HTR-8/SVneo (cell line): Measurements from ENCODE around the gene C5orf58.

Experiments
- DNase-seq: peaks from one replicate; pipeline ENCODE4 v3.0.0; 2011; ENCODE audit warnings: low spot score, mixed read lengths; ENCODE audit not compliant: insufficient read length
- FAIRE-seq: peaks from 2 replicates; lab custom pipeline; 2011; peaks lifted over from hg19 to GRCh38; lab: Jason Lieb, UNC

Gene C5orf58

DNA sequence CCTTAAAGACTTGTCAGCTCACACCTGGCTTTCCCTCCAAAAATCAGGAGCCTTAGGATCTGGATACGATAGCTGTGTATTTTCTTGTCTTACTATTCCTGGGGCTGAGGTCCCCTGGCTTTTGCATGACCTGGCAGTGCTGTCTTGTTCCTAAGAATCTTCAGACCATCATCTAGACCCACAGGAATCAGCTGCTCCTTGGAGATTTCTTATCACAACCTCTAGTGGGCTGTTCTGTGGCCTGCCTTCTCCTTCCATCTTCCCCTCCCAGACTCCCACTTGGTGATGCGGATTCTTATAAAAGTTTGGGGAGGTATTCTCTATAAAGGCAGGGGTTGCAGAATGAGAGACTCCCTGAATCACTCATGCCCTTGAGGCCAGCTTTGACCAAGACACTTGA lies 43.4 kb downstream of the C5orf58 start:
- DNase-seq (no peak), FAIRE-seq (no peak)

DNA sequence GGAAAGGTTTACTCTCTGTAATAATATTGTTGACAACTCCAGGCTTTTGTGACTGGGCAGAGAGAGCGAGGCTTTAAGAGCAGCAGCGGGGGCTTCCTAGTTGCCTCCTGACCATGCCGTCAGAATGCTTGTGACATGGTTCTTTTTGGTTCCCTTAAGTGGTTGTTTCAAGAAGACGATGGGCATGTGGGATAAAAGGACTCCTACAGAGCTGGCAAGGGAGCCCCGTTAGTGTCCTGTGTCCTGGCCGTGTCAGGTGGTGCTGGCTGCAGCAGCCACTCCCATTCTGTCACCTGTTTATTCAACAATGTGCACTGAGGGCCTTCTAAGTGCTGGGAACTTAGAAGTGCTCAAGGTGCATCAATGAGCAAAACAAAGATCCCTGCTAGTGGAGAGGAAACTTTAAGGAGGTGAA lies 45.1 kb downstream of the C5orf58 start:
- DNase-seq (no peak), FAIRE-seq (no peak)

DNA sequence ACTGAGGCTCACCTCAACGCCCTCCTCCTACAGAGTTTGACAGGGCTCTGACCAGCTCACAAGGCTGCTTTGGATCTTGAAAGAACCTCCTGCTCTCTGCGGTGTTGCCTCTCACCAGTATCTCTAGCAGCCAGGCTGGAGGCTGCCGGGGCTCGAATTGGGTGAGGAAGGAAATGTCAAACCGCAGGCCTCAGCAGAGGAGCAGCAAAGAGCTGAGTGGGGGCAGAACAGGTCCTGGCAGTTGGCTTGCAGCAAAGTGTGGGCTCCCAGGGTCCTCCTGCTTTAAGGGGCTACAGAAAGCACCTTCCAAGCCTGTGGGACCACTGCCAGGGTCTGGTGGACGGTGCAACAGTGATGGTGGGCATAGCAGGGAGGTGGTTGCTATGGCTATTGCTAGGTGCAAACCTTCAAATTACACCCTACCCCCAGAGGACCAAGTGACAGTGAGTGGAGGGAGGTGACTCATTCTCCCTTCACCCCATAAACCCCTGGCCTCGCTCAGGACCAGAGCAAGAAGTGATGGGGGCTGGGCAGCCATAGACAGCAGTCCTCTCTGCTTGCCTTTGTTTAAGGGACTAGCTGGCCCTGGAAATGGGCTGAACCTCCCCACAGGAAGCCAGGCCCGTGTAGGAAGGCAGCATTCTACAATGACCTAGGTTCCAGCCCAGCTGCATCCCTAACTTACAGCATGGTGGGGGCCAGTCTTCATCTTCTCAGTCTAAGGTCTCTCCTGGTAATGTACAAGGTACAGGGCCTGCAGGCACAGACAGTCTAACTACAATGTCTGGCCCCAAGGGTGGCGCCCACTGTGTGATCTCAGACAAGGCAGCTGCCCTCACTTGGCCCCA lies 46.0 kb downstream of the C5orf58 start:
- no peak for FAIRE-seq
- no peak for DNase-seq

DNA sequence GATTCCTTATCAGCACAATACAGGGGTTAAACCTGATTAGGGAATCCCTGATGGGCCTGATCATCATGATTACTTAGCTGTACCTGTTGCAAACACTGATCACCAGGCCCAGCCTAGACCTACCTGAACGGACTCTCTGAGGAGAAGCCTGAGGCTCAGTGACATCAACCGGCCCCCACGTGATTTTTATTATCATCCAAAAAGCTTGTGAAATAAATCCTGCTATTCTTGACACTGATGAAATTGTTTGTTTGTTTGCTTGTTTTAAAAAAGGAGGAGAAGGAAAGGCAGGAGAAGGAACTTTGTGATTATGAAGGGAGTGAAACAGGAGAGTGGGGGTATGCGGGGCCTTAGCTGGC lies 46.7 kb downstream of the C5orf58 start:
- DNase-seq = no peak
- no peak for FAIRE-seq

DNA sequence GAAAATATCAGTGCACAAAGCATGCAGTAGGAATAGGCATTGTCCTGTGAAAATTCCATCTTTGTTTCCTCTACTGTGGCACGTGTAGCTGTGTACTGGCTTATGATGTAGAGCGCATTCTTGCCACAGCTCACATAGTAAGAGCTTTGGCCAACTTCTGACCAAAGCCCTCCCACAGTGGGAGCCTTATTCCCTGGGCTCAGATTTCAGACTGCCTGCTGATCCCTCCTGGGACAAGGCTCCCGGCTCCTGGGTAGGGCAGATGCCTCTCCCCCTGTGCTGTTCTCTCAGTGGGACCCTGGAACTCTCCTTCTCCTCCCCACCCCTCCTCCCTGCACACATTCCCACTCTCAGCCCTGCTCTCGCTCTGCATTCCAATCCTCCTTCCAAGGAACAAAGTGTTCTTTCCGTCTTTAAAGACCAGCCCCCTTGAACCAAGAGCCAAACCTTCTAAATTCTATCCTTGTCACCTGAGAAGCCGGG lies 47.3 kb downstream of the C5orf58 start:
- no peak for DNase-seq
- FAIRE-seq = no peak

DNA sequence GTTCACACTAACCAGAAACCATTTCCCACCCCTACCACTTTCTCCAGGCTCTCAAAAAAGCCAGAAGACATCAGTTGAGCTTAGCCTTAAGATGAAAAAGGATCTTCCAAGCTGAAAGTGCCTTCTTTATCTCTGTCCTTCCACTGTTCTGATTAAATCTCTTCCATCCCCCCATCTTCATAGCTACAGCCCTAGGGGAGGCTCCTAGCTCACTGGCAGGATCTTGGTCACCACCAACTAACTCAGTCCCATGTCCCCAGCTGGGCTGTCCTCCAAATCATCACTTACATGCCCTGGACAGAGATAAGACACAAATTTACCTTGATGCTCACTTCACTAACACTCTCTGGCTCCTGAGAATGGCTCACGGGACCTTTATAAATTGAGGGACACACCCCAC lies 50.5 kb downstream of the C5orf58 start:
- FAIRE-seq (no peak), DNase-seq (no peak)

DNA sequence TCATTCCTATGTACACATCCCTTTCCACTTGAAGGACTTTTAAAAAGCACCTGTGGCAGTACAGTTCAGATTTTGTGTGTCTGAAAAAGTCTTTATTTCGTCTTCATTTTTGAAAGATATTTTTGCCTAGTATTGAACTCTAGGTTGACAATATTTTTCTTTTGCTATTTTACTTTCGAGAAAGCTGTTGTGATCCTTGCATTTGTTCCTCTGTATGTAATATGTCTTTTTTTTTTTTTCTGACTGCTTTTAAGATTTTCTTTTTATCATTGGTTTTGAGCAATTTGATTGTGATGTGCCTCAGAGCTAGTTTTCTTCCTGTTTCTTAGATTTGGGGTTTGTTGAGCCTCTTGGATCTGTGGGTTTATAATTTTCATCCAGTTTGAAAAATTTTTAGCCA lies 51.4 kb downstream of the C5orf58 start:
- no peak for DNase-seq
- no peak for FAIRE-seq

DNA sequence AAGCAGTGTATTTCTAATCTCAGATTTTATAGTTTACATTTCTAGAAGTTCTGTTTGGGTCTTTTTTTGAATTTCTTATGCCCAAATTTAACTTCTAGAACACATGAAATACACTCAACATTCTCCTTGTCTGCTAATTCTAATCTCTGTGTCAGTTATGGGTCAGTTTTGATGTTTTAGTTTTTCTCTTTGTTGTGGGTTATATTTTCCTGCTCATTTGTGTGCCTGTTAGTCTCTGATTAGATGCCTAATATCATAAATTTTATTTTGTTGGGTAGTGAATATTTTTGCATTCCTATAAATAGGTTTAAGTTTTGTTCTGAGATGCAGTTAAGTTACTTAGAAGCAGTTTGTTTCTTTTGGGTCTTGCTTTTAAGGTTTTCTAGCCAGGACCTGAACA lies 52.4 kb downstream of the C5orf58 start:
- FAIRE-seq (no peak), DNase-seq (no peak)

DNA sequence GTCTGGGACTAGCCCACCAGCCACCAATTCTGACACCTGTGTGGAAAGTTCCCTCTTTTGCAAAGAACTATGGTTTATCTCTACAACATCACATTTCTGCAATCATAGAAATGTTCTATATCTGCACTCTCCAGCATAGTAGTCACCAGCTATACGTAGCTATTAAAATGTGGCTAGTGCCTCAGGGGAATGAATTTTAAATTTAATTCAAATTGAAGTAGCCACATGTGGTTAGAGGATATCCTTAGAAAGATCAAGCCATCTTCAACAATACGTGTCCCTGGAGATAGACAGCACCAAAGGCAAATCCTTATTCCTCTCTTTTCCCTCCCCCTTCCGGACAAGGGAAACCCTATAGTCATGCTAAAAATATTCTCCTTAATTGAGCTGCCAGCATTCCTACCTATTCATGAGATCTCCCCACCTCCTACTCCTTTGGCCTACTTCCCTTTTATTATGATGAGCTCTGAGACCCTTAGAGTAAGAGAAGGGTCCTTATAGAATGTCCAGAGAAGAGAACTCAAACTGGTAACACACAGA lies 53.7 kb downstream of the C5orf58 start:
- DNase-seq = no peak
- no peak for FAIRE-seq

DNA sequence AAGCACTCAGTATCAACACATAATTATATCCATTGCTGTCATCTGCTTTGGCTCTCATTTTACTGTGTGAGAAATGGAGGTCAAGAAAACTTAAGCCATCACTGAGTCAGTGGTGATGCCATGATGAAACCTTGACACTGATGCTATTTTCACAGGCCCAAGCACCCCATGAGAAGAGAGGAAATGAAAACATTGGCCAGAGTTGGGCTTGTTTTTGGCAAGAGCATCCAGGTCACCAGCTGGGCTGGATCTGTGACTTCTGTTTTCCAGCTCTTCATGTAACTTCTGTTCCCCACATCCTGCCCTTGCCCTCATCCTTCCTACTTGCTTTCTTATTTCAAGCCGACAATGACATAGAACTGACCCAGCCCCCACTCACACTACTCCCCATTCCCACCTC lies 54.7 kb downstream of the C5orf58 start:
- FAIRE-seq (no peak), DNase-seq (no peak)

DNA sequence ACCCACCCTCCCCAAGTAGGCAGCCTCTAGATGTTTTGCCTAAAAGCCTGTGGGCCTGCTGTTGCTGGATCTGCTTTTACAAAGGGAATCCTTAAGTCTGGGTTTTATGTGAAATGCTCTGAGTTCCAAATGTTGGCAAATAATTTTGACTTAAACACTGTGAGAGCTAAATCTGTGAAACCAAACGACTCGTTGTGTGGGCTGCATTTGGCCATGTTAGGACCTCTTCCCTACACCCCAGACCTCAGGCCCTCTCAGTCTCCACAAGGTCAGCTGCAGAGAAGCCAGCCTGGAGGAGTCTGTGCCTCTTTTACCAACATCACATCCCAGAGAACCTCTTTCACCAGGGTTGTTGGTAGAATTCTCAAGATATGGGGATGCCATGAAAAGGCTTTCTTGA lies 55.4 kb downstream of the C5orf58 start:
- DNase-seq = no peak
- FAIRE-seq = no peak

DNA sequence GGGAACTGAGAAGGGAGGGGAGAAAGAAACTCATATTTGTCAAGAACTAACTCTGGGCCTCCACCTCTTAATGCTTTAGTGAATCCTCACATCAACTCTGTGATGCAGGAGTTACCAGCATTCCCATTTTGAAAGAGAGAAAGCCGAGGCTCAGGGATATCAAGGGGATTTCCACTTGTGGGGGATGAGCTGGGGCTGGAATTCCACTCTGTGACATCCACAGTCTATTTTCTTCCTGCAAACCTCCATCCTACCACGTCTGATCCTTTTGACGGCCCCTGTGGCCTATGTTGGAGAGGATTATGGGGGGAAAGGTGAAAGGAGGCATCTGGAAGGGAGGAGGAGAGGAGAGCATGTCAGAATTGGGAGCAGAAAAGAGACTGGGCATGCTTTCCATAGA lies 55.8 kb downstream of the C5orf58 start:
- DNase-seq (no peak), FAIRE-seq (no peak)

DNA sequence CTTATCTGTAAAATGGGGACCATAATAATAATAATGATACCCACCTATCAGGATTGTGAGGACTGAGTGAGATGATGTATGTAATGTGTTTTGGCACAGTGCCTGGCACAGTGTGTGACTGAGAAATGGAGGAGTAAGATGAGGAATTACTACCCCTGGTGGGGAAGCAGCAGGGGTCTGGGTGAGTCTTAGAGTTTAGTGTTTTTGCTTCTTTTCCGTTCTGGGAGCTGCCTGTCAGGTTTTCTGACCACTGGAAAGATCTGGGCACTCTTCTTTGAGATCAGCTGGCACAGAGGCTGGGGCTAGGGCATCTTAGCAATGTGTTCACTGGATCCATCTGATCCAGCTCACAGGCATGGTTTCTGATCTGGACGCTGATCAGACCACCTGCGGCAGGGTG lies 56.3 kb downstream of the C5orf58 start:
- DNase-seq = no peak
- no peak for FAIRE-seq

DNA sequence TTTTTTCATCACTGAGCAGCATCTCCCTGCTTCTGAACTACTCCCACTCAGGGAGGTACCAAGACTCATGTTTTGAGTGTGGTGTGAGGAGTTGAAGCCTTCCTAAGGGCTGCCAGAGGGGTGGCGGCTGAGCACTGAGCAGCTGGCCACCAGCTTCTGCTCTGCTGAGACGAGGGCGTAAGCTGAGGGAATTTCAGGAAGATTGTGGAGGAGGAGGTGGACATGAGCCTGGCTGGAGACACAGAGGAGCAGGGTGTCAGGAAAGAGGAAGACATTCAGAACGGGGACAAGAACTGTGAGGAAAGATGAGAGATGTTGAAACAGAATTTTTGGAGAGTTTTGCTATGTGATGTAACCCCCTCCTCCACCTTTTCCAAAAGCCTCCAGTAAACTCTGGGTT lies 57.0 kb downstream of the C5orf58 start:
- no peak for DNase-seq
- FAIRE-seq = no peak

DNA sequence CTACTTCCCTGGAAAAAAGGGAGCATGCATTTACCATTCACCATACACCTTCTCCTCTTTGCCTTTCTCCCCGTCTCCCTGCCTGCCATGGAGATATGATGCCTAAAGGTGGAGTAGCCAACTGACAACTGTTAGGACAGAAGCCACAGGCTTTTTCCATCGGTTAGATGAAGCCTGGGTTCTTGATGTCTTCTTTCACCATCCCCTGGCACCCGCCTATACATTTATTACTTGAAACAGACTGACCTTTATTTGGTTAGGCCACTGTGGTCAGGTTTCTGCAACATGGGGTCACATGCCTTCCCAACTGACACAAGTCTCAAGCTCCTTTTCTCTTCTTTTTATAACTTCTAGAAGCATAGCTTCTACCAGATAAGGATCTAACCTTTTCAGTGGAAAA lies 57.7 kb downstream of the C5orf58 start:
- no peak for FAIRE-seq

DNA sequence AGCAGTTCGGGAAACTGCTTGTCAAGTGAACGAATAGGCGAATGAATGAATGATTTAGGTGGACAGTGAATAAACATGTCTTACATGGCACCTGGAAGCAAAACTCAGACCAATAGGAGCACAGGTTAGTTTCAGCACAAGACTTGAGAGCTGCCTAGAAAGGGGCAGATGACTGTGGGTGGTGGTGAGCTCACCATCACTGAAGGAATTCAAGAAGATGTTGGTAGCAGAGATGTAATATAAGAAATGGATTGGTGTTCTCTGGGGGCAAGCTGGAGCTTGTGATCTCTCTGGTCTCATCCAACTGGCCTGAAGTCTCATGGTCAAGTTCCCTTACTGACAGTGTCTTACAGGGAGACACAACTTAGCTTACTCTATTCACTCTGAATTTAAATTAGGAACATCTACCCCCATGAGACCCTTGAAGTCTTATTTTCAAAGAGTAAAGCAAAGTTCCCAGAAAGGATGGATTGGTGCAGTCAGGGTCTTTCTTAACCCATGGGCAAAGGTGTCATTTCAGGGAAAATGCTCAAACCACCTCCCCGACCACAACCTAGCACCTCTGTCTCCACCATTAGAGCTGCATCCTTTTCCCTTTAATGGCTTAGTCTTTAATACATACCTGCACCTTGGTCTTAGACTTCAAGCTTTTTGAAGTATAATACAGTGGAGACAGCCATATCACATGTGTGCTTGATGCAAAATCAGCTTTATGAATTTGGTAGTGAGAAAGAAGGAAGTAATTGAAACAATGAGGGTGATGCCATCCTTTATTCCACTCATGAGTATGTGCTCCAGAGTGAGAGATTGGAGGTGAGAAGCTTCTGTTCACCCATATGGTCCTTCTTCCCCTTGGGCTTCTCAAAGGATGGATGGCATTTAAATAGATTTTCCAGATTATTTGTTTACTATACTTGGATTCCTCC lies 59.7 kb downstream of the C5orf58 start:
- FAIRE-seq (no peak), DNase-seq (no peak)

More for the DNA sequence above, 57.7 kb downstream of the C5orf58 start:
- no peak for DNase-seq

DNA sequence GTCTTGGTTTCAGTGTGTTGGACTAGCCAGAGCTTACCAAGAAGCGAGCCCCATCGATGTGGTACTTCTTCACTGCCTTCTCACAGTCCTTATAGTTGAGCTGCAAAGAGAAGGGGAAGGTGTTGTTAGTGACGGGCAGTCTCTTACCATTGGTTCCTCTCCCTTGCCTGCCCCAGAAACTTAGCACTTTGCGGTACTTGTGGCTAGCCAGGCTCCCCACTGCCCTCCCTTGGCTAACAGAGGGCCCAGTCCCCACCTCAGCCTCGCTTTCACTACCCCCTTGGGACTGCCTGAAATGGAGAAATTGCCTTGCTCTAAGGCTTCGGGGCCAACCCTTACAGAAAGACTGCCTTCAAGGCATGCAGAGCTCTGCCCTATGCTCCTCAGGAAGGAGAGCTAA lies 60.5 kb downstream of the C5orf58 start:
- DNase-seq = no peak
- no peak for FAIRE-seq

DNA sequence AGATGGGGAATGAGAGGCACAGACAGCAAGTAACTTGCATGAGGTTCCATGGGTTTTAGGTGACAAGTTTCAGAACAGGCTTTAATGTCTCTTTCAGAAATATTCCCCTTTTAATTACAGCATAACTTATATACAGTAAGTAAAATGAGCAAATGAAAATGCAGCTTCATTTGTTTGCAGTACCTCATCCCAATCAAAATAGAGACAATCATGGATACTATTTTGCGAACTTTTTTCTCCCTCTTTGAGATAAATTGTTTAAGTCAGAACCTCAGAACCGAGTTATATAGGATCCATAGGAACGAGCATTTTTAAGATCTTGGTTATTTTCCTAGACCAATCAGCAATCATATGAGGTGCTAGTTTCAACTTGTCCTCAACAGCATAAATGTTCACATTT lies 61.3 kb downstream of the C5orf58 start:
- FAIRE-seq = no peak
- no peak for DNase-seq

DNA sequence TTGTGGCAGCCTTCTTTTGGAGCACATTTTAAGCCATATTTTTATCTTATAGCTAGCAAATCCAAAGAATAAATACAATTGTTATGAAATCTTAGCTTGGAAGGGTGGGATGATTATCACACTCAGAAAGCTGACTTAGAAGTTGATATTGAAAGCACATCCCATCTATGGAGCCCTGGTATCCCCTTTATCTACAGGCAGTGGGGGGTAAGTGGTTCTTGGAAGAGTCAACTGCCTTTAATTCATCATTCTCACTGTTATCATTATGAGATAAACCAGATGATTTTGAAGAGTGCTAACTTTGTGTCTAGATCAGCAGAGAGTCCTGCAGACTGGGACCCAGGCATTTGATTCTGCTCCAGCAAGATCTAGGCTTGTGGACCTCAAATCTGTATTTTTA lies 61.8 kb downstream of the C5orf58 start:
- no peak for FAIRE-seq

More for the DNA sequence above, 61.8 kb downstream of the C5orf58 start:
- no peak for DNase-seq
